HL-60 (cell line): ENCODE data around the gene FGFR2.

Experiments
- DNase-seq, 2 experiments: peaks; one replicate each; pipeline ENCODE4 v3.0.0-alpha.2; 2010 to 2020; ENCODE audit warnings: low read depth in 1 of 2, low spot score in 1 of 2
- H3K27ac ChIP-seq: fragments of 250-450 bp; sonication (Bioruptor Pico); replicated peaks from 2 replicates; pipeline ENCODE4 v1.5.1; 2020; ENCODE audit warnings: mild to moderate bottlenecking, moderate library complexity
- H3K27me3 ChIP-seq: fragments of 250-450 bp; sonication (Bioruptor Pico); 2 replicates; pipeline ENCODE4 v1.5.1; 2021; ENCODE audit warnings: mild to moderate bottlenecking, moderate library complexity; ENCODE audit not compliant: insufficient read depth, poor library complexity, severe bottlenecking
- H3K4me3 ChIP-seq: replicated peaks from 2 replicates; pipeline ENCODE4 v1.5.1; 2011; ENCODE audit warnings: mild to moderate bottlenecking, control low read depth, low read length; ENCODE audit not compliant: insufficient read depth
- GABPA ChIP-seq: IDR thresholded peaks from 2 replicates; pipeline ENCODE4 v1.6.1; 2012; ENCODE audit warnings: low read depth
- POLR2AphosphoS5 ChIP-seq: IDR thresholded peaks from 2 replicates; pipeline ENCODE4 v1.6.1; 2012; ENCODE audit warnings: low read depth
- REST ChIP-seq: IDR thresholded peaks from 2 replicates; pipeline ENCODE4 v1.6.1; 2012; ENCODE audit warnings: low read depth; ENCODE audit not compliant: insufficient replicate concordance
- SPI1 ChIP-seq: IDR thresholded peaks from 2 replicates; pipeline ENCODE4 v1.6.1; 2012; ENCODE audit warnings: low read depth, mild to moderate bottlenecking, borderline replicate concordance
- TF ChIP-seq, protein P1 (sequence below): IDR thresholded peaks from one replicate; pipeline ENCODE4 v1.5.1; 2011; ENCODE audit warnings: low read length, control low read depth, inconsistent platforms; ENCODE audit not compliant: insufficient read depth

Gene FGFR2

GRCh38 chr10:121509112-121509511 lies 89.1 kb downstream of the FGFR2 start:
- no peak overlapping the region for H3K27ac ChIP-seq
- no peak for DNase-seq
- TF ChIP-seq SPI1 (no peak), POLR2AphosphoS5 (no peak), GABPA (no peak), REST (no peak)
- TF ChIP-seq, protein P1, sequence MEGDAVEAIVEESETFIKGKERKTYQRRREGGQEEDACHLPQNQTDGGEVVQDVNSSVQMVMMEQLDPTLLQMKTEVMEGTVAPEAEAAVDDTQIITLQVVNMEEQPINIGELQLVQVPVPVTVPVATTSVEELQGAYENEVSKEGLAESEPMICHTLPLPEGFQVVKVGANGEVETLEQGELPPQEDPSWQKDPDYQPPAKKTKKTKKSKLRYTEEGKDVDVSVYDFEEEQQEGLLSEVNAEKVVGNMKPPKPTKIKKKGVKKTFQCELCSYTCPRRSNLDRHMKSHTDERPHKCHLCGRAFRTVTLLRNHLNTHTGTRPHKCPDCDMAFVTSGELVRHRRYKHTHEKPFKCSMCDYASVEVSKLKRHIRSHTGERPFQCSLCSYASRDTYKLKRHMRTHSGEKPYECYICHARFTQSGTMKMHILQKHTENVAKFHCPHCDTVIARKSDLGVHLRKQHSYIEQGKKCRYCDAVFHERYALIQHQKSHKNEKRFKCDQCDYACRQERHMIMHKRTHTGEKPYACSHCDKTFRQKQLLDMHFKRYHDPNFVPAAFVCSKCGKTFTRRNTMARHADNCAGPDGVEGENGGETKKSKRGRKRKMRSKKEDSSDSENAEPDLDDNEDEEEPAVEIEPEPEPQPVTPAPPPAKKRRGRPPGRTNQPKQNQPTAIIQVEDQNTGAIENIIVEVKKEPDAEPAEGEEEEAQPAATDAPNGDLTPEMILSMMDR: no peak
- H3K4me3 ChIP-seq: no peak overlapping the region
- no peaks in the 10 kb centered on the region for H3K27me3 ChIP-seq

DNA sequence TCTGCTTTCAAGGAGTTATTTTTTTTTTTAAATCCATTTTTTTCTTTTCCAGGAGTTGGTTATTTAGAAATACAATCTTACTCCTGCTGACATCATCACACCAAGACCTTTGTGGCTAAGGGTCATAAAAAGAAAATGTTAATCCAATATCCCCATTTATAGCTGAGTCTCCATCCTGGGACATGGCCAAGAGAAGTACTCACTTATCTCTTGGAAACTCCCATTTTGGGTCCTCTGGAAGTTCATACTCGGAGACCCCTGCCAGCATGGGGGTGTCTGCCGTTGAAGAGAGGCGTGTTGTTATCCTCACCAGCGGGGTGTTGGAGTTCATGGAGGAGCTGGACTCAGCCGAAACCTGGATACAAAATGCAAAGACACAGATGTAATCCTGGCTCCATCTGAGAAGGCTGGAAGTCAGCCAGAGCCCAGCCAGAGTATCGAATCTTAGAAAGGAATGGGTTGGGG lies 94.6 kb downstream of the FGFR2 start:
- DNase-seq: no peak
- TF ChIP-seq SPI1 (no peak), GABPA (no peak), POLR2AphosphoS5 (no peak), REST (no peak)
- TF ChIP-seq, protein P1: no peak
- Histone ChIP-seq H3K4me3 (no peak overlapping the region), H3K27me3 (no peaks in the 10 kb centered on the region), H3K27ac (no peak overlapping the region)

- no peak overlapping the region for H3K27ac ChIP-seq
- TF ChIP-seq POLR2AphosphoS5 (no peak), SPI1 (no peak), REST (no peak), GABPA (no peak)
- TF ChIP-seq, protein P1: no peak
- DNase-seq: no peak
- no peak overlapping the region for H3K4me3 ChIP-seq
- no peaks in the 10 kb centered on the region for H3K27me3 ChIP-seq
Observed at GRCh38 chr10:121501796-121502195, 96.4 kb downstream of the FGFR2 start.
